ENCODE measurements around the gene PRKN. TPM values are rescaled to one million over a fixed set of nuclear protein-coding genes. Genes with fewer than 3 reads are reported as not detected.

Gene PRKN
- total RNA-seq, 1 donor from 2014 or later, result 5.1 TPM

- Mint-ChIP-seq H3K9me3 (ENCODE audit: unreplicated experiment) (no peaks in the 10 kb centered on the region), H3K27me3 (ENCODE audit: unreplicated experiment) (no peaks in the 10 kb centered on the region), H3K4me3 (ENCODE audit: unreplicated experiment) (no peak overlapping the region), H3K4me1 (ENCODE audit: unreplicated experiment) (peaks cover 3% of the 10 kb centered on the region), H3K27ac (ENCODE audit: unreplicated experiment) (no peak overlapping the region), H3K36me3 (ENCODE audit: low read depth, unreplicated experiment) (no peaks in the 10 kb centered on the region)
- no peak for DNase-seq (ENCODE audit: low spot score)
- TF ChIP-seq, protein P1, sequence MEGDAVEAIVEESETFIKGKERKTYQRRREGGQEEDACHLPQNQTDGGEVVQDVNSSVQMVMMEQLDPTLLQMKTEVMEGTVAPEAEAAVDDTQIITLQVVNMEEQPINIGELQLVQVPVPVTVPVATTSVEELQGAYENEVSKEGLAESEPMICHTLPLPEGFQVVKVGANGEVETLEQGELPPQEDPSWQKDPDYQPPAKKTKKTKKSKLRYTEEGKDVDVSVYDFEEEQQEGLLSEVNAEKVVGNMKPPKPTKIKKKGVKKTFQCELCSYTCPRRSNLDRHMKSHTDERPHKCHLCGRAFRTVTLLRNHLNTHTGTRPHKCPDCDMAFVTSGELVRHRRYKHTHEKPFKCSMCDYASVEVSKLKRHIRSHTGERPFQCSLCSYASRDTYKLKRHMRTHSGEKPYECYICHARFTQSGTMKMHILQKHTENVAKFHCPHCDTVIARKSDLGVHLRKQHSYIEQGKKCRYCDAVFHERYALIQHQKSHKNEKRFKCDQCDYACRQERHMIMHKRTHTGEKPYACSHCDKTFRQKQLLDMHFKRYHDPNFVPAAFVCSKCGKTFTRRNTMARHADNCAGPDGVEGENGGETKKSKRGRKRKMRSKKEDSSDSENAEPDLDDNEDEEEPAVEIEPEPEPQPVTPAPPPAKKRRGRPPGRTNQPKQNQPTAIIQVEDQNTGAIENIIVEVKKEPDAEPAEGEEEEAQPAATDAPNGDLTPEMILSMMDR (IDR thresholded peaks at IDR 0.05; ENCODE audit: unreplicated experiment), result no peak
Measured at GRCh38 chr6:162468326-162468725, 259.2 kb downstream of the PRKN start.

DNA sequence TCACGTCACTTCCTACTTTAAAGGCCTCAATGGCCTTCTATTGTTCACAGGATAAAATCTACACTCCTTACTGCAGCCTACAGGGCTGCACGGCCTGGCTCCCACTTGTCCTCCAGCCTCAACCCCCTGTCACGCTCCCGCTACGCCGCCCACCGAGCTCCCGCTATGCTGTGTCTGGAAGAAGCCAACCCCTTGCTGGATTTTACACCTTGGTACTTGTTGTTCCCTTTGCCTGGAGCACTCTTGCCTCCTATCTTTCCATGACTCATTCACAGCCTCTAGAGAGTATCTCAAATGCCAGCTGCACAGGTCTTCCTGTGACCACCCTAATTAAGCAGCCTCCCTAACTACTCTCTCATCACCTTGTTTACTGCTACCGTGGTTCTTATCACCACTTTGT, 259.9 kb downstream of the PRKN start:
- no peak overlapping the region for H3K4me3 Mint-ChIP-seq (ENCODE audit: unreplicated experiment)
- H3K9me3 Mint-ChIP-seq (ENCODE audit: unreplicated experiment), result no peaks in the 10 kb centered on the region
- no peak overlapping the region for H3K27ac Mint-ChIP-seq (ENCODE audit: unreplicated experiment)
- DNase-seq (ENCODE audit: low spot score), result no peak
- no peaks in the 10 kb centered on the region for H3K27me3 Mint-ChIP-seq (ENCODE audit: unreplicated experiment)
- H3K36me3 Mint-ChIP-seq (ENCODE audit: low read depth, unreplicated experiment), result no peaks in the 10 kb centered on the region
- peaks cover 3% of the 10 kb centered on the region for H3K4me1 Mint-ChIP-seq (ENCODE audit: unreplicated experiment)
- TF ChIP-seq, protein P1 (IDR thresholded peaks at IDR 0.05; ENCODE audit: unreplicated experiment), result no peak

GRCh38 chr6:162463576-162463975, 264.0 kb downstream of the PRKN start:
- Mint-ChIP-seq H3K9me3 (ENCODE audit: unreplicated experiment) (no peaks in the 10 kb centered on the region), H3K4me3 (ENCODE audit: unreplicated experiment) (no peak overlapping the region), H3K27me3 (ENCODE audit: unreplicated experiment) (no peaks in the 10 kb centered on the region), H3K36me3 (ENCODE audit: low read depth, unreplicated experiment) (no peaks in the 10 kb centered on the region), H3K4me1 (ENCODE audit: unreplicated experiment) (peaks cover 3% of the 10 kb centered on the region), H3K27ac (ENCODE audit: unreplicated experiment) (no peak overlapping the region)
- DNase-seq (ENCODE audit: low spot score), result no peak
- TF ChIP-seq, protein P1 (IDR thresholded peaks at IDR 0.05; ENCODE audit: unreplicated experiment), result no peak

- Mint-ChIP-seq H3K36me3 (ENCODE audit: low read depth, unreplicated experiment) (no peaks in the 10 kb centered on the region), H3K9me3 (ENCODE audit: unreplicated experiment) (no peaks in the 10 kb centered on the region), H3K27me3 (ENCODE audit: unreplicated experiment) (no peaks in the 10 kb centered on the region), H3K4me3 (ENCODE audit: unreplicated experiment) (no peak overlapping the region), H3K4me1 (ENCODE audit: unreplicated experiment) (no peaks in the 10 kb centered on the region), H3K27ac (ENCODE audit: unreplicated experiment) (no peak overlapping the region)
- no peak for DNase-seq (ENCODE audit: low spot score)
- TF ChIP-seq, protein P1 (IDR thresholded peaks at IDR 0.05; ENCODE audit: unreplicated experiment), result no peak
Measured at GRCh38 chr6:162459985-162460384, 267.6 kb downstream of the PRKN start.

GRCh38 chr6:162450358-162450757, 277.2 kb downstream of the PRKN start:
- H3K36me3 Mint-ChIP-seq (ENCODE audit: low read depth, unreplicated experiment), result no peaks in the 10 kb centered on the region
- TF ChIP-seq, protein P1 (IDR thresholded peaks at IDR 0.05; ENCODE audit: unreplicated experiment), result no peak
- no peak overlapping the region for H3K4me3 Mint-ChIP-seq (ENCODE audit: unreplicated experiment)
- H3K4me1 Mint-ChIP-seq (ENCODE audit: unreplicated experiment), result no peaks in the 10 kb centered on the region
- no peak overlapping the region for H3K27ac Mint-ChIP-seq (ENCODE audit: unreplicated experiment)
- no peaks in the 10 kb centered on the region for H3K9me3 Mint-ChIP-seq (ENCODE audit: unreplicated experiment)
- peaks cover 2% of the 10 kb centered on the region for H3K27me3 Mint-ChIP-seq (ENCODE audit: unreplicated experiment)
- DNase-seq (ENCODE audit: low spot score), result no peak
